OCI-LY3 (cell line): ENCODE results near the gene TMEM163.

Source experiments
- CTCF ChIP-seq: fragments of 200-600, 300-600 bp; sonication (generic); IDR thresholded peaks from 2 replicates; pipeline ENCODE4 v1.5.1; 2014; ENCODE audit warnings: antibody characterized with exemption, low read length, low read depth
- EZH2phosphoT487 ChIP-seq: fragments of 200-600 bp; shearing (Covaris generic); IDR thresholded peaks from 2 replicates; pipeline ENCODE4 v1.6.1; 2018; ENCODE audit warnings: antibody characterized with exemption, mixed run types, low read depth

- TF ChIP-seq CTCF (no peak), EZH2phosphoT487 (no peak)
These were observed 50.0 kb downstream of the TMEM163 start for GRCh38 chr2:134668821-134669220.
